ENCODE data around the gene PTPN1. TPM values are rescaled to one million over a fixed set of nuclear protein-coding genes. Genes with fewer than 3 reads are reported as not detected.
A peak's percentile ranks its signal among the peaks of the same experiment; 100 is the strongest.

PTPN1 gene
- total and polyA plus RNA-seq, 4 donors: 5.8 to 10.6 (median 9.7) TPM

DNA sequence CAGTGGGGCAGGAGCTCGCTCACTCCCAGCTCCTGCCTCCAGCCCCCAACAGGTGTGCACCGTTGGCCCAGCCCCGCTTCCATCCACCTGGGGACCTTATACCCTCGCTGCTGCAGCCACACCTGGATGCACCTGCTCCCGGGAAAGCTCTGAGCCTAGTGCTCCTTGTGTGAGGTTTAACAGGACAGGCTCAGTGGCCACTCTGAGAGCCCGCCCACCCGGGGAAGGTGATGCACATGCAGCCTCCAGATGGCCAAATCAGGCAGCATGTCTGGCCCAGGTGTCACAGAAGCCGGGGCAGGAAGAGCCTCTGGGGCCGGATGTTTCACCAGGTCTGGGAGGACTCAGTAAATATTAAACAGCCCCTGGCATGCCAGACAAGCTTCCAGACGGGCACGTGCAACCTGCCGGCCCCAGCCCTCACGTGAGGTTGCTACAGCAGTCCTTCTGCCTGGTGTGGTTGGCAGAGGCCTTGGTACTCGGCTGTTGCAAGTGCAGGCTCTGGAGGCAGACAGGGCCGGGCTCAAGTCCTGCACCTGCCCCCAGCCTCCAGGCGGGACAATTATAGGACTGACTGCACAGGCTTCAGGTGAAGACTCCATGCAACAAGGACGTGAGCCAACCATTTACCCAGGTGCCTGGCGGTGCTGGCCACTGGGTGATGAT is 114.3 kb downstream of the PTPN1 start:
- no peak overlapping the region for H3K27ac ChIP-seq (ENCODE audit: low read depth in 1 of 2, low read length in 2 of 2)
- H3K9ac ChIP-seq (ENCODE audit: low read depth in 1 of 2, low read length in 2 of 2): no peak overlapping the region
- WGBS: 54% methylated on average over 18 of the region's 18 CpGs
- H3K36me3 ChIP-seq (ENCODE audit: control insufficient read depth in 4 of 4, insufficient read depth in 3 of 4, low read depth in 1 of 4, low read length in 3 of 4): no peaks in the 10 kb centered on the region
- H3K9me3 ChIP-seq (ENCODE audit: control insufficient read depth in 4 of 4, low read length in 3 of 4): peaks cover 0 to 5% (median 1%) of the 10 kb centered on the region in 4 donors
- TF ChIP-seq EGR1 (IDR thresholded peaks at IDR 0.05; ENCODE audit: low read depth in 2 of 2) (peak in 1 of 2 donors; percentile 24), YY1 (IDR thresholded peaks at IDR 0.05) (no peak), SP1 (IDR thresholded peaks at IDR 0.05) (peak; percentile 50), TAF1 (conservative IDR thresholded peaks at IDR 0.05) (no peak), FOXA2 (IDR thresholded peaks at IDR 0.05) (peak; percentile 64), NR2F2 (IDR thresholded peaks at IDR 0.05) (no peak), HNF4A (conservative IDR thresholded peaks at IDR 0.05) (peak in 1 of 2 donors; percentile 75), RXRA (IDR thresholded peaks at IDR 0.05) (peak; percentile 26 to 80), RAD21 (IDR thresholded peaks at IDR 0.05) (peak; percentile 25 to 35), FOXA1 (IDR thresholded peaks at IDR 0.05) (peak; percentile 36), HNF4G (IDR thresholded peaks at IDR 0.05) (no peak), JUND (IDR thresholded peaks at IDR 0.05) (peak in 1 of 2 donors; percentile 34), GABPA (IDR thresholded peaks at IDR 0.05 in 1 of 2, conservative IDR thresholded peaks at IDR 0.05 in 1 of 2) (peak in 1 of 2 donors; percentile 81)
- TF ChIP-seq, protein P1, sequence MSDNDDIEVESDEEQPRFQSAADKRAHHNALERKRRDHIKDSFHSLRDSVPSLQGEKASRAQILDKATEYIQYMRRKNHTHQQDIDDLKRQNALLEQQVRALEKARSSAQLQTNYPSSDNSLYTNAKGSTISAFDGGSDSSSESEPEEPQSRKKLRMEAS (IDR thresholded peaks at IDR 0.05): no peak
- TF ChIP-seq, protein P2, sequence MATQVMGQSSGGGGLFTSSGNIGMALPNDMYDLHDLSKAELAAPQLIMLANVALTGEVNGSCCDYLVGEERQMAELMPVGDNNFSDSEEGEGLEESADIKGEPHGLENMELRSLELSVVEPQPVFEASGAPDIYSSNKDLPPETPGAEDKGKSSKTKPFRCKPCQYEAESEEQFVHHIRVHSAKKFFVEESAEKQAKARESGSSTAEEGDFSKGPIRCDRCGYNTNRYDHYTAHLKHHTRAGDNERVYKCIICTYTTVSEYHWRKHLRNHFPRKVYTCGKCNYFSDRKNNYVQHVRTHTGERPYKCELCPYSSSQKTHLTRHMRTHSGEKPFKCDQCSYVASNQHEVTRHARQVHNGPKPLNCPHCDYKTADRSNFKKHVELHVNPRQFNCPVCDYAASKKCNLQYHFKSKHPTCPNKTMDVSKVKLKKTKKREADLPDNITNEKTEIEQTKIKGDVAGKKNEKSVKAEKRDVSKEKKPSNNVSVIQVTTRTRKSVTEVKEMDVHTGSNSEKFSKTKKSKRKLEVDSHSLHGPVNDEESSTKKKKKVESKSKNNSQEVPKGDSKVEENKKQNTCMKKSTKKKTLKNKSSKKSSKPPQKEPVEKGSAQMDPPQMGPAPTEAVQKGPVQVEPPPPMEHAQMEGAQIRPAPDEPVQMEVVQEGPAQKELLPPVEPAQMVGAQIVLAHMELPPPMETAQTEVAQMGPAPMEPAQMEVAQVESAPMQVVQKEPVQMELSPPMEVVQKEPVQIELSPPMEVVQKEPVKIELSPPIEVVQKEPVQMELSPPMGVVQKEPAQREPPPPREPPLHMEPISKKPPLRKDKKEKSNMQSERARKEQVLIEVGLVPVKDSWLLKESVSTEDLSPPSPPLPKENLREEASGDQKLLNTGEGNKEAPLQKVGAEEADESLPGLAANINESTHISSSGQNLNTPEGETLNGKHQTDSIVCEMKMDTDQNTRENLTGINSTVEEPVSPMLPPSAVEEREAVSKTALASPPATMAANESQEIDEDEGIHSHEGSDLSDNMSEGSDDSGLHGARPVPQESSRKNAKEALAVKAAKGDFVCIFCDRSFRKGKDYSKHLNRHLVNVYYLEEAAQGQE (IDR thresholded peaks at IDR 0.05): peak; percentile 33
- TF ChIP-seq, protein P3, sequence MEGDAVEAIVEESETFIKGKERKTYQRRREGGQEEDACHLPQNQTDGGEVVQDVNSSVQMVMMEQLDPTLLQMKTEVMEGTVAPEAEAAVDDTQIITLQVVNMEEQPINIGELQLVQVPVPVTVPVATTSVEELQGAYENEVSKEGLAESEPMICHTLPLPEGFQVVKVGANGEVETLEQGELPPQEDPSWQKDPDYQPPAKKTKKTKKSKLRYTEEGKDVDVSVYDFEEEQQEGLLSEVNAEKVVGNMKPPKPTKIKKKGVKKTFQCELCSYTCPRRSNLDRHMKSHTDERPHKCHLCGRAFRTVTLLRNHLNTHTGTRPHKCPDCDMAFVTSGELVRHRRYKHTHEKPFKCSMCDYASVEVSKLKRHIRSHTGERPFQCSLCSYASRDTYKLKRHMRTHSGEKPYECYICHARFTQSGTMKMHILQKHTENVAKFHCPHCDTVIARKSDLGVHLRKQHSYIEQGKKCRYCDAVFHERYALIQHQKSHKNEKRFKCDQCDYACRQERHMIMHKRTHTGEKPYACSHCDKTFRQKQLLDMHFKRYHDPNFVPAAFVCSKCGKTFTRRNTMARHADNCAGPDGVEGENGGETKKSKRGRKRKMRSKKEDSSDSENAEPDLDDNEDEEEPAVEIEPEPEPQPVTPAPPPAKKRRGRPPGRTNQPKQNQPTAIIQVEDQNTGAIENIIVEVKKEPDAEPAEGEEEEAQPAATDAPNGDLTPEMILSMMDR (IDR thresholded peaks at IDR 0.05; ENCODE audit: low read depth, low read length, missing input control): no peak
- TF ChIP-seq, protein P4, sequence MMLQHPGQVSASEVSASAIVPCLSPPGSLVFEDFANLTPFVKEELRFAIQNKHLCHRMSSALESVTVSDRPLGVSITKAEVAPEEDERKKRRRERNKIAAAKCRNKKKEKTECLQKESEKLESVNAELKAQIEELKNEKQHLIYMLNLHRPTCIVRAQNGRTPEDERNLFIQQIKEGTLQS (IDR thresholded peaks at IDR 0.05): no peak
- TF ChIP-seq, protein P5, sequence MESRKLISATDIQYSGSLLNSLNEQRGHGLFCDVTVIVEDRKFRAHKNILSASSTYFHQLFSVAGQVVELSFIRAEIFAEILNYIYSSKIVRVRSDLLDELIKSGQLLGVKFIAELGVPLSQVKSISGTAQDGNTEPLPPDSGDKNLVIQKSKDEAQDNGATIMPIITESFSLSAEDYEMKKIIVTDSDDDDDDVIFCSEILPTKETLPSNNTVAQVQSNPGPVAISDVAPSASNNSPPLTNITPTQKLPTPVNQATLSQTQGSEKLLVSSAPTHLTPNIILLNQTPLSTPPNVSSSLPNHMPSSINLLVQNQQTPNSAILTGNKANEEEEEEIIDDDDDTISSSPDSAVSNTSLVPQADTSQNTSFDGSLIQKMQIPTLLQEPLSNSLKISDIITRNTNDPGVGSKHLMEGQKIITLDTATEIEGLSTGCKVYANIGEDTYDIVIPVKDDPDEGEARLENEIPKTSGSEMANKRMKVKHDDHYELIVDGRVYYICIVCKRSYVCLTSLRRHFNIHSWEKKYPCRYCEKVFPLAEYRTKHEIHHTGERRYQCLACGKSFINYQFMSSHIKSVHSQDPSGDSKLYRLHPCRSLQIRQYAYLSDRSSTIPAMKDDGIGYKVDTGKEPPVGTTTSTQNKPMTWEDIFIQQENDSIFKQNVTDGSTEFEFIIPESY (IDR thresholded peaks at IDR 0.05): no peak
- DNase-seq (ENCODE audit: low spot score): no peak
- no peak overlapping the region for H3K4me3 ChIP-seq (ENCODE audit: low read depth in 1 of 3, low read length in 3 of 3)
- H3K4me1 ChIP-seq (ENCODE audit: control insufficient read depth in 4 of 4, insufficient read depth in 4 of 4, low read length in 3 of 4): peaks cover 0 to 2% (median under 1%) of the 10 kb centered on the region in 4 donors
- no peaks in the 10 kb centered on the region for H3K27me3 ChIP-seq (ENCODE audit: control insufficient read depth in 4 of 4, insufficient read depth in 4 of 4, low read length in 3 of 4)
